ENCODE results near the gene NQO1. TPM values are rescaled to one million over a fixed set of nuclear protein-coding genes. Genes with fewer than 3 reads are reported as not detected.

NQO1 gene
- total and polyA plus RNA-seq, 9 of the 15 experiments (the other 6 are each of a cell fraction or from before 2014, with no cell fraction given) = 96.7 to 198 (median 122) TPM

- intact Hi-C loops (cut with micrococcal nuclease) = no loop called here
- FAIRE-seq (no peak), ATAC-seq (peak; percentile 45), DNase-seq (ENCODE audit: extremely low read depth in 1 of 4, low spot score in 3 of 4) (peak in 1 of 4 experiments; percentile 25)
- Histone ChIP-seq H3K36me3 (ENCODE audit: control insufficient read depth, insufficient read depth, low read length) (no peaks in the 10 kb centered on the region), H3K27me3 (ENCODE audit: control insufficient read depth in 2 of 2, insufficient read depth in 2 of 2, low read length in 2 of 2) (no peaks in the 10 kb centered on the region), H4K20me1 (replicated peaks; ENCODE audit: control insufficient read depth, insufficient read depth, low read length) (0 out of 2 replicates have a peak, but pooled peaks cover 4% of the 10 kb centered on the region), H3K27ac (ENCODE audit: extremely low read depth, low read depth, low read length) (no peak overlapping the region), H3K79me2 (ENCODE audit: control insufficient read depth, insufficient read depth, low read length) (peaks cover 29% of the 10 kb centered on the region), H2AFZ (ENCODE audit: low read depth, low read length) (no peak overlapping the region), H3K4me1 (replicated peaks in 1 of 2; ENCODE audit: control insufficient read depth in 2 of 2, insufficient read depth in 2 of 2, low read length in 2 of 2) (peaks cover 6 to 9% of the 10 kb centered on the region in 2 experiments; a peak in 4 of 5 replicates), H3K9me3 (replicated peaks; ENCODE audit: control insufficient read depth, insufficient read depth, low read depth, low read length) (no peaks in the 10 kb centered on the region), H3K9ac (ENCODE audit: insufficient read depth in 1 of 2, low read depth in 2 of 2, low read length in 2 of 2) (no peak overlapping the region), H3K9me1 (ENCODE audit: control insufficient read depth, insufficient read depth, low read length) (peaks cover 3% of the 10 kb centered on the region), H3K4me3 (no peak overlapping the region), H3K4me2 (ENCODE audit: insufficient read depth, low read length) (no peak overlapping the region)
- TF ChIP-seq ETS1 (conservative IDR thresholded peaks at IDR 0.05; ENCODE audit: control insufficient read depth, low read depth, low read length) (no peak), KDM1A (IDR thresholded peaks at IDR 0.05) (peak; percentile 30 to 61; a peak in 2 of 4 replicates)
- 20% methylated on average over 6 of the region's 6 CpGs for WGBS (ENCODE audit: insufficient coverage, low coverage, missing lambda C conversion rate)
- ChIA-PET POLR2A (interaction anchor here (1.1 to 2.4 kb wide), 2 partner anchors 10 to 22 kb away, joined by 3 to 14 read pairs; partner anchors contain the start of gene WWP2), CTCF (ENCODE audit: low intra/inter-chr PET ratio) (no interaction called here)
- in situ Hi-C loops (cut with MboI) = no loop called here
- BruUV-seq (replicated peaks) = no TSS peak
Observed at GRCh38 chr16:69773260-69773947, 47.0 kb upstream of the NQO1 start.

- peaks cover 31% of the 10 kb centered on the region for H3K79me2 ChIP-seq (ENCODE audit: control insufficient read depth, insufficient read depth, low read length)
- no peak overlapping the region for H3K4me3 ChIP-seq
- DNase-seq (ENCODE audit: extremely low read depth in 1 of 4, low spot score in 3 of 4) (no peak), ATAC-seq (no peak), FAIRE-seq (no peak)
- H3K9ac ChIP-seq (ENCODE audit: insufficient read depth in 1 of 2, low read depth in 2 of 2, low read length in 2 of 2) = no peak overlapping the region
- no TSS peak for BruUV-seq (replicated peaks)
- WGBS (ENCODE audit: insufficient coverage, low coverage, missing lambda C conversion rate) = 83% methylated on average over 2 of the region's 2 CpGs
- in situ Hi-C loops (cut with MboI) = no loop called here
- TF ChIP-seq MCM2 (IDR thresholded peaks at IDR 0.05; ENCODE audit: low read depth) (no peak), CBX5 (IDR thresholded peaks at IDR 0.05; ENCODE audit: borderline replicate concordance, low read depth) (no peak), ZKSCAN3 (CRISPR knock-in tag; IDR thresholded peaks at IDR 0.05) (no peak), ZBTB2 (IDR thresholded peaks at IDR 0.05) (no peak), STAG1 (CRISPR knock-in tag; IDR thresholded peaks at IDR 0.05; ENCODE audit: borderline replicate concordance) (no peak), TSC22D4 (tag; IDR thresholded peaks at IDR 0.05) (no peak), FOXK2 (conservative IDR thresholded peaks at IDR 0.05 in 1 of 2, IDR thresholded peaks at IDR 0.05 in 1 of 2; ENCODE audit: low read depth in 2 of 2) (no peak)
- H3K27ac ChIP-seq (ENCODE audit: extremely low read depth, low read depth, low read length) = no peak overlapping the region
- no peaks in the 10 kb centered on the region for H3K9me3 ChIP-seq (replicated peaks; ENCODE audit: control insufficient read depth, insufficient read depth, low read depth, low read length)
- ChIA-PET CTCF (ENCODE audit: low intra/inter-chr PET ratio) (interaction anchor here (0.5 to 0.6 kb wide), 2 partner anchors 20 to 65 kb away, joined by 3 to 4 read pairs; no protein-coding TSS in a partner anchor), POLR2A (interaction anchor here (1.0 to 1.2 kb wide), 2 partner anchors 9 to 25 kb away, joined by 3 to 5 read pairs; no protein-coding TSS in a partner anchor)
- no peaks in the 10 kb centered on the region for H3K27me3 ChIP-seq (ENCODE audit: control insufficient read depth in 2 of 2, insufficient read depth in 2 of 2, low read length in 2 of 2)
- 0 out of 2 replicates have a peak, but pooled peaks cover 4% of the 10 kb centered on the region for H4K20me1 ChIP-seq (replicated peaks; ENCODE audit: control insufficient read depth, insufficient read depth, low read length)
- H3K4me1 ChIP-seq (replicated peaks in 1 of 2; ENCODE audit: control insufficient read depth in 2 of 2, insufficient read depth in 2 of 2, low read length in 2 of 2) = peaks cover 6 to 9% of the 10 kb centered on the region in 2 experiments; a peak in 4 of 5 replicates
- no peak overlapping the region for H3K4me2 ChIP-seq (ENCODE audit: insufficient read depth, low read length)
- H3K36me3 ChIP-seq (ENCODE audit: control insufficient read depth, insufficient read depth, low read length) = no peaks in the 10 kb centered on the region
- intact Hi-C loops (cut with micrococcal nuclease) = no loop called here
- peaks cover 3% of the 10 kb centered on the region for H3K9me1 ChIP-seq (ENCODE audit: control insufficient read depth, insufficient read depth, low read length)
- no peak overlapping the region for H2AFZ ChIP-seq (ENCODE audit: low read depth, low read length)
Observed at GRCh38 chr16:69771651-69771967, 45.2 kb upstream of the NQO1 start.

All from K562 (cell line).